CD4-positive, alpha-beta T cell (primary cell): Measurements from ENCODE around the gene TNRC6B. TPM values are rescaled to one million over a fixed set of nuclear protein-coding genes. Genes with fewer than 3 reads are reported as not detected.

Experiments
- ATAC-seq: fragments of 200-7000 bp; cut with Tn5 transposase; one replicate; pipeline ENCODE4 v1.10.0; 2022; ENCODE audit warnings: mild to moderate bottlenecking; ENCODE audit not compliant: poor library complexity
- CTCF ChIA-PET: fragments of 350-600 bp; sonication (Branson Sonifier 250); formaldehyde crosslinking; loops from one replicate; lab custom pipeline; 2021; ENCODE audit warnings: antibody characterized with exemption, inconsistent platforms; lab: Charles Lee
- POLR2A ChIA-PET: fragments of 350-600 bp; sonication (Branson Sonifier 250); formaldehyde crosslinking; loops from one replicate; lab custom pipeline; 2021; ENCODE audit warnings: antibody characterized with exemption, inconsistent platforms; lab: Charles Lee
- DNase-seq, 14 experiments: peaks; one replicate each; pipeline ENCODE4 v3.0.0-alpha.2; 2013 to 2020; ENCODE audit warnings: mixed read lengths in 2 of 14
- H3K27ac ChIP-seq, 2 donors: one replicate each; pipeline versions ENCODE4 v1.5.1 to v1.7.0; 2013; ENCODE audit warnings: low read length in 2 of 2, low read depth in 1 of 2, mild to moderate bottlenecking in 1 of 2
- H3K27me3 ChIP-seq, 2 experiments: 1 replicate in 1 of 2; 2 replicates in 1 of 2; pipeline versions ENCODE4 v1.6.1 to v1.7.0; 2013; ENCODE audit warnings: low read length in 2 of 2, control low read depth in 1 of 2, mild to moderate bottlenecking in 1 of 2, moderate library complexity in 1 of 2; ENCODE audit not compliant: insufficient read depth in 2 of 2, control insufficient read depth in 1 of 2
- H3K36me3 ChIP-seq: one replicate; pipeline ENCODE4 v1.6.1; 2013; ENCODE audit warnings: low read length, control low read depth; ENCODE audit not compliant: insufficient read depth
- H3K4me1 ChIP-seq: one replicate; pipeline ENCODE4 v1.6.1; 2013; ENCODE audit warnings: low read length, control low read depth; ENCODE audit not compliant: insufficient read depth
- H3K4me3 ChIP-seq: one replicate; pipeline ENCODE4 v1.5.1; 2013; ENCODE audit warnings: mild to moderate bottlenecking, low read length, moderate library complexity
- H3K9me3 ChIP-seq, 2 experiments: 1 replicate in 1 of 2; 2 replicates in 1 of 2; pipeline versions ENCODE4 v1.6.1 to v1.7.0; 2013; ENCODE audit warnings: low read length in 2 of 2, mild to moderate bottlenecking in 2 of 2, control low read depth in 1 of 2, moderate library complexity in 1 of 2; ENCODE audit not compliant: control insufficient read depth in 1 of 2, insufficient read depth in 1 of 2
- H3K27ac Mint-ChIP-seq: one replicate; pipeline ENCODE4 v1.8.0; 2020; ENCODE audit warnings: mixed read lengths
- H3K27me3 Mint-ChIP-seq: one replicate; pipeline ENCODE4 v1.8.0; 2021; ENCODE audit warnings: mixed read lengths
- H3K36me3 Mint-ChIP-seq: one replicate; pipeline ENCODE4 v1.8.0; 2021; ENCODE audit warnings: low read depth, mixed read lengths
- H3K4me1 Mint-ChIP-seq: one replicate; pipeline ENCODE4 v1.8.0; 2021; ENCODE audit warnings: low read depth, mixed read lengths
- H3K4me3 Mint-ChIP-seq: one replicate; pipeline ENCODE4 v1.8.0; 2020; ENCODE audit warnings: mild to moderate bottlenecking, mixed read lengths
- H3K9me3 Mint-ChIP-seq: one replicate; pipeline ENCODE4 v1.8.0; 2020; ENCODE audit warnings: mixed read lengths
- CTCF ChIP-seq: fragments of 200-600 bp; IDR thresholded peaks from one replicate; pipeline ENCODE4 v1.8.0; 2022; ENCODE audit warnings: antibody characterized with exemption, mild to moderate bottlenecking
- intact Hi-C, 2 experiments: fragments of 100-400 bp; cut with DNase I in 1 of 2; cut with micrococcal nuclease in 1 of 2; formaldehyde crosslinking; loops; one replicate each; pipeline versions ENCODE4 v1.15.1 to v1.9.0; 2023 to 2025; cut with DNase I, micrococcal nuclease
- total RNA-seq, 174 experiments: library from RNA in 2 of 174; stranded (reverse) in 2 of 174; gene quantifications; one replicate each; pipeline ENCODE4 v1.2.3 and lab custom pipeline; 2021 to 2026

Gene TNRC6B
- total RNA-seq, 2 experiments from 2014 or later: 110 to 111 TPM

GRCh38 chr22:40285513-40285912, 107.8 kb downstream of the TNRC6B start:
- H3K36me3 ChIP-seq: peaks cover 55% of the 10 kb centered on the region
- H3K9me3 ChIP-seq: no peaks in the 10 kb centered on the region
- no peak overlapping the region for H3K4me3 Mint-ChIP-seq
- no peaks in the 10 kb centered on the region for H3K27me3 ChIP-seq
- TF ChIP-seq CTCF: no peak
- ATAC-seq (no peak), DNase-seq (peak in 1 of 14 experiments; percentile 26)
- peaks cover 57% of the 10 kb centered on the region for H3K4me1 Mint-ChIP-seq
- peaks cover 82% of the 10 kb centered on the region for H3K36me3 Mint-ChIP-seq
- H3K4me1 ChIP-seq: peaks cover 36% of the 10 kb centered on the region
- H3K27ac Mint-ChIP-seq: peak overlapping the region; percentile 98
- no peaks in the 10 kb centered on the region for H3K9me3 Mint-ChIP-seq
- H3K27me3 Mint-ChIP-seq: no peaks in the 10 kb centered on the region
- POLR2A ChIA-PET: interaction anchor here (1.4 kb wide), 1 partner anchor 61 kb away, joined by 4 read pairs; the partner anchor contains the start of gene ADSL
- intact Hi-C loops: no loop called here
- no peak overlapping the region for H3K4me3 ChIP-seq
- CTCF ChIA-PET: interaction anchor here (0.6 kb wide), 1 partner anchor 58 kb away, joined by 5 read pairs; no protein-coding TSS in a partner anchor
- H3K27ac ChIP-seq: peak overlapping the region in 1 of 2 donors; percentile 50

GRCh38 chr22:40289991-40290459, 112.3 kb downstream of the TNRC6B start:
- TF ChIP-seq CTCF: no peak
- DNase-seq (peak; percentile 49 to 90 (median 70)), ATAC-seq (peak; percentile 85)
- Mint-ChIP-seq H3K36me3 (peaks cover 82% of the 10 kb centered on the region), H3K9me3 (no peaks in the 10 kb centered on the region), H3K4me1 (peaks cover 65% of the 10 kb centered on the region), H3K27ac (peak overlapping the region; percentile 98), H3K4me3 (peak overlapping the region; percentile 70), H3K27me3 (no peaks in the 10 kb centered on the region)
- Histone ChIP-seq H3K27ac (peak overlapping the region; percentile 83 to 94), H3K36me3 (peaks cover 54% of the 10 kb centered on the region), H3K9me3 (no peaks in the 10 kb centered on the region), H3K27me3 (no peaks in the 10 kb centered on the region), H3K4me3 (peak overlapping the region; percentile 2), H3K4me1 (peaks cover 44% of the 10 kb centered on the region)
- intact Hi-C loops: loop anchor here (1.0 to 5.0 kb wide), 7 partner anchors 35 to 233 kb away; partner anchors contain the start of genes ADSL (in 1 of the 2) and TNRC6B (in 1 of the 2)
- ChIA-PET CTCF (interaction anchor here (1.0 to 1.8 kb wide), 4 partner anchors 14 to 58 kb away, joined by 3 to 11 read pairs (median 4); no protein-coding TSS in a partner anchor), POLR2A (interaction anchor here (0.7 to 2.3 kb wide), 14 partner anchors 14 to 246 kb away, joined by 3 to 26 read pairs (median 3); partner anchors contain the start of genes ADSL and TNRC6B)

- ATAC-seq: peak; percentile 28
- ChIA-PET CTCF (interaction anchor here (0.6 to 1.8 kb wide), 5 partner anchors 13 to 146 kb away, joined by 3 to 11 read pairs (median 4); no protein-coding TSS in a partner anchor), POLR2A (interaction anchor here (0.7 to 2.3 kb wide), 15 partner anchors 14 to 246 kb away, joined by 3 to 26 read pairs (median 3); partner anchors contain the start of gene ADSL)
- Mint-ChIP-seq H3K27me3 (no peaks in the 10 kb centered on the region), H3K27ac (peak overlapping the region; percentile 98), H3K4me1 (peaks cover 65% of the 10 kb centered on the region), H3K9me3 (no peaks in the 10 kb centered on the region), H3K36me3 (peaks cover 82% of the 10 kb centered on the region), H3K4me3 (peak overlapping the region; percentile 59)
- Histone ChIP-seq H3K27me3 (no peaks in the 10 kb centered on the region), H3K4me1 (peaks cover 42% of the 10 kb centered on the region), H3K9me3 (no peaks in the 10 kb centered on the region), H3K36me3 (peaks cover 50% of the 10 kb centered on the region), H3K4me3 (no peak overlapping the region), H3K27ac (peak overlapping the region; percentile 83 to 94)
- no peak for TF ChIP-seq CTCF
- intact Hi-C loops: loop anchor here (1.0 to 5.0 kb wide), 7 partner anchors 34 to 233 kb away; partner anchors contain the start of genes ADSL (in 1 of the 2) and TNRC6B (in 1 of the 2)
- DNase-seq: peak in 1 of 14 experiments; percentile 30
These were observed 112.8 kb downstream of the TNRC6B start for GRCh38 chr22:40290516-40290915.
